ENCODE measurements around the gene EHMT1.

EHMT1 gene

DNA sequence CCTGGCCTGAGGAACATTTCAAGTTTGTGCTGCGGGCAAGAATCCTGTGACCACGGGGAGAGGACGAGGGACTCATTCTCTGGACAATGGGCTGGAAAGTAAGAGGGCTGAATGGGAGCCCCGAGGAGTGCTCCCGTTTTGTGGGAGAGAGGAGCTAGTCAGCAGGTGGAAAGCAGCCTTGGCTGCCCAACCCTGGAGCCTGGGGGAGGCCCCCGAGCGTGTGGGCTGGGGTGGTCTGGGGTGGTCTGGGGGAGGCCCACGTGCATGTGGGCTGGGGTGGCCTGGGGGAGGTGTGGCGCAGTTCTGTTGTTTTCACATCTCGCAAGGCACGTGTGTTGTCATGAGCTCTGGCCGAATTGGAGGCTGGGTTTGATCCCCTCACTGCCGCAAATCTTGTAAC lies 27.5 kb downstream of the EHMT1 start:
- DNase-seq (ENCODE audit: low read depth): no peak
- in situ Hi-C loops (cut with HindIII; ENCODE audit: low sequenced_read_pairs): no loop called here
- TF ChIP-seq, protein P1, sequence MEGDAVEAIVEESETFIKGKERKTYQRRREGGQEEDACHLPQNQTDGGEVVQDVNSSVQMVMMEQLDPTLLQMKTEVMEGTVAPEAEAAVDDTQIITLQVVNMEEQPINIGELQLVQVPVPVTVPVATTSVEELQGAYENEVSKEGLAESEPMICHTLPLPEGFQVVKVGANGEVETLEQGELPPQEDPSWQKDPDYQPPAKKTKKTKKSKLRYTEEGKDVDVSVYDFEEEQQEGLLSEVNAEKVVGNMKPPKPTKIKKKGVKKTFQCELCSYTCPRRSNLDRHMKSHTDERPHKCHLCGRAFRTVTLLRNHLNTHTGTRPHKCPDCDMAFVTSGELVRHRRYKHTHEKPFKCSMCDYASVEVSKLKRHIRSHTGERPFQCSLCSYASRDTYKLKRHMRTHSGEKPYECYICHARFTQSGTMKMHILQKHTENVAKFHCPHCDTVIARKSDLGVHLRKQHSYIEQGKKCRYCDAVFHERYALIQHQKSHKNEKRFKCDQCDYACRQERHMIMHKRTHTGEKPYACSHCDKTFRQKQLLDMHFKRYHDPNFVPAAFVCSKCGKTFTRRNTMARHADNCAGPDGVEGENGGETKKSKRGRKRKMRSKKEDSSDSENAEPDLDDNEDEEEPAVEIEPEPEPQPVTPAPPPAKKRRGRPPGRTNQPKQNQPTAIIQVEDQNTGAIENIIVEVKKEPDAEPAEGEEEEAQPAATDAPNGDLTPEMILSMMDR (IDR thresholded peaks at IDR 0.05; ENCODE audit: low read depth, low read length, missing control alignments): no peak
- no peak overlapping the region for H3K4me3 ChIP-seq (ENCODE audit: low read depth, low read length)

DNA sequence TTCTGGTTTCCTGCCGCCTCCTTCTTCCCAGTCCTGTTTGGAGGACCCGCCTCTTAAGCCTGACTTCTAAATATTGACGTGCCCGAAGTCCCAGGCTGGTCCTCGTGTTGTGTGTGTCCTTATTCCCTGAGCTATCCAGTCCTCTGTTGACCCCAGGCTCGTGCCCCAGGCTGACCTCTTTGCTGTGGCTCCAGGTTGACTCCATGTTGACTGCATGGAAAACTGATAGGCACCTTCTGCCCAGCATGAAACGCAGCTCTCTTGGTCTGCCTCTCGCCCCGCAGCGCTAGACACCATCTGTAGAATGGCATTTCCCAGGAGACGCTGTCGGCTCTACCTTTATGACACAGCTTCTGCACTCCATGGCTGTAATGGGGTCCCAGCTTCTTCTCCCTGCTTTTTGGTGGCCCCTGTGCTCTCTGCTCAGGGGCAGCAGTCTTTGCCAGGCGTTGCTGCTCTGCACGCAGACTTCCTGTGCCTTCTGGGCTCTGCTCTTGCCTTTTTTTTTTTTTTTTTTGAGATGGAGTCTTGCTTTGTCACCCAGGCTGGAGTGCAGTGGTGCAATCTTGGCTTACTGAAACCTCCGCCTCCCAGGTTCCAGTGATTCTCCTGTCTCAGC lies 28.4 kb downstream of the EHMT1 start:
- in situ Hi-C loops (cut with HindIII; ENCODE audit: low sequenced_read_pairs): no loop called here
- no peak overlapping the region for H3K4me3 ChIP-seq (ENCODE audit: low read depth, low read length)
- TF ChIP-seq, protein P1 (IDR thresholded peaks at IDR 0.05; ENCODE audit: low read depth, low read length, missing control alignments): no peak
- DNase-seq (ENCODE audit: low read depth): no peak

DNA sequence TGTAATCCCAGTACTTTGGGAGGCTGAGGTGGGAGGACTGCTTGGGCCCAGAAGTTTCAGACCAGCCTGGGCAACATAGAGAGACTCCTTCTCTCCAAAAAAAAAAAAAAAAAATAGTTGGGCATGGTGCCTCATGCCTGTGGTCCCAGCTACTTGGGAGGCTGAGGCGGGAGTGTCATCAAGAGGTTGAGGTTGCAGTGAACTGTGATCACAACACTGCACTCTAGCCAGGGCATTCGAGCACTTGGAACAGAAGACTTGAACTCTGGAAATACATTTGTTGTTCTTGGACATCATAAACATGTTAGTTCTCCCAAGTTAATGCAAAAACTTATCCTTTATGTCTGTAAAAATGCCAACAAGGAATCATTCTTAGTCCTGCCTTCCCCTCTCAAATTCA lies 29.6 kb downstream of the EHMT1 start:
- in situ Hi-C loops (cut with HindIII; ENCODE audit: low sequenced_read_pairs): no loop called here

DNA sequence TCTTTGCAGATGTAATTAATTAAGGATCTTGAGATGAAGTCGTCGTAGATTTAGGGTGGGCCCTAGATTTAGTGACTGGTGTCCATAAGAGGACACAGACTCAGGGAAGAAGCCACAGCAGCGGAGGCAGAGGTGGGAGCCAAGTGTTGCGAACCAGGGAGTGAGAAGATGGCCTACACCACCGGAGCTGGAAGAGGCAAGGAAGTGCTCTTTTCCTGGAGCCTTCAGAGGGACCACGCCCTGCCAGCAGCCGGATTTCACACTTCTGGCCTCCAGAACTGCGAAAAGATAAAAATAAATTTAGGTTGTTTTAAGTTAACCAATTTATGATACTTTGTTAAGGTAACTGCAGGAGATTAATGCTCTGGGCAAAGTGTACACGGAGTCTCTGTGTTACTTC lies 30.7 kb downstream of the EHMT1 start:
- TF ChIP-seq, protein P1 (IDR thresholded peaks at IDR 0.05; ENCODE audit: low read depth, low read length, missing control alignments): no peak
- H3K4me3 ChIP-seq (ENCODE audit: low read depth, low read length): no peak overlapping the region
- in situ Hi-C loops (cut with HindIII; ENCODE audit: low sequenced_read_pairs): no loop called here
- no peak for DNase-seq (ENCODE audit: low read depth)

More for the DNA sequence above, 29.6 kb downstream of the EHMT1 start:
- TF ChIP-seq, protein P1 (IDR thresholded peaks at IDR 0.05; ENCODE audit: low read depth, low read length, missing control alignments): no peak
- peak; percentile 22 for DNase-seq (ENCODE audit: low read depth)
- H3K4me3 ChIP-seq (ENCODE audit: low read depth, low read length): no peak overlapping the region

DNA sequence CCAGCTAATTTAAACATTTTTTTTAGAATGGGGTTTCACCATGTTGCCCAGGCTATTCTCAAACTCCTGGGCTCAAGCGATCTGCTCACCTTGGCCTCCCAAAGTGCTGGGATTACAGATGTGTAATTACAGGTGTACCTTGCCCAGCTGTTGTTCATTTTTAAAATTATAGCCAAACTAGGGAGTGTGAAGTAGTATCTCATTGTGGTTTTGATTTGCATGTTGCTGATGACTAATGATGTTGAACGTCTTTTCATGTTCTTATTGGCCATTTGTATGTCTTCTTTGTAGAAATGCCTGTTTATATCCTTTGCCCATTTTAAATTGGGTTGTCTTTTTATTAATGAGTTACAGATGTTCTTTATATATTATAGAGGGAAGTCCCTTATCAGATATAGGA lies 31.5 kb downstream of the EHMT1 start:
- TF ChIP-seq, protein P1 (IDR thresholded peaks at IDR 0.05; ENCODE audit: low read depth, low read length, missing control alignments): no peak
- in situ Hi-C loops (cut with HindIII; ENCODE audit: low sequenced_read_pairs): no loop called here
- H3K4me3 ChIP-seq (ENCODE audit: low read depth, low read length): no peak overlapping the region
- DNase-seq (ENCODE audit: low read depth): no peak

DNA sequence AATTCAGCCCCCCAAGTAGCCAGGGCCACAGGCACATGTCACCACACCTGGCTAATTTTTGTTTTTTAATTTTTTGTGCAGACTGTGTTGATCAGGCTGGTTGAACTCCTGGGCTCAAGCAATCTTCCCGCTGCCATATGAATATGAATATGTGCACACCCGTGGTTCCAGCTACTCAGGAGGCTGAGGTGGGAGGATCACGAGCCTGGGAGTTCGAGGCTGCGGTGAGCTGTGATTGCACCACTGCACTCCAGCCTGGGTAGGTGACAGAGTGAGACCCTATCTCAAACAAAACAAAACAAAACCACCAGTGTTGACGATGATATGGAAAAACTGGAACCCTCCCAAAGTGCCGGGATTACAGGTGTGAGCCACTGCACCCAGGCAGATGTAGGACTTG lies 32.0 kb downstream of the EHMT1 start:
- in situ Hi-C loops (cut with HindIII; ENCODE audit: low sequenced_read_pairs): no loop called here
- TF ChIP-seq, protein P1 (IDR thresholded peaks at IDR 0.05; ENCODE audit: low read depth, low read length, missing control alignments): no peak
- no peak overlapping the region for H3K4me3 ChIP-seq (ENCODE audit: low read depth, low read length)
- no peak for DNase-seq (ENCODE audit: low read depth)

Data from astrocyte of the cerebellum (primary cell).